CD14-positive monocyte (primary cell): Measurements from ENCODE around the gene STARD3. TPM values are rescaled to one million over a fixed set of nuclear protein-coding genes. Genes with fewer than 3 reads are reported as not detected.

Experiments used
- DNase-seq, 3 donors: peaks; one replicate each; pipeline ENCODE4 v3.0.0-alpha.2; 2011 to 2022
- H2AFZ ChIP-seq: 2 replicates; pipeline ENCODE4 v1.6.0; 2012; ENCODE audit warnings: mild to moderate bottlenecking, low read depth, low read length, inconsistent platforms; ENCODE audit not compliant: insufficient read depth, poor library complexity, severe bottlenecking
- H3K27ac ChIP-seq, 2 donors: 1 replicate in 1 of 2; 2 replicates in 1 of 2; pipeline ENCODE4 v1.5.1; 2012 to 2013; ENCODE audit warnings: low read length in 2 of 2, control low read depth in 1 of 2, inconsistent platforms in 1 of 2, low read depth in 1 of 2, mild to moderate bottlenecking in 1 of 2
- H3K27me3 ChIP-seq, 2 donors: one replicate each; pipeline versions ENCODE4 v1.6.0 to v1.6.1; 2011 to 2013; ENCODE audit warnings: low read length in 2 of 2; ENCODE audit not compliant: control insufficient read depth in 2 of 2, insufficient read depth in 2 of 2
- H3K36me3 ChIP-seq, 2 donors: replicated peaks in 1 of 2; 1 replicate in 1 of 2; 2 replicates in 1 of 2; pipeline versions ENCODE4 v1.5.1 to v1.6.1; 2012 to 2013; ENCODE audit warnings: low read length in 2 of 2, control low read depth in 1 of 2, inconsistent platforms in 1 of 2, mild to moderate bottlenecking in 1 of 2; ENCODE audit not compliant: insufficient read depth in 2 of 2, control insufficient read depth in 1 of 2
- H3K4me1 ChIP-seq, 2 donors: 1 replicate in 1 of 2; 2 replicates in 1 of 2; pipeline versions ENCODE4 v1.5.1 to v1.6.1; 2012 to 2013; ENCODE audit warnings: low read length in 2 of 2, control low read depth in 1 of 2, inconsistent platforms in 1 of 2, mild to moderate bottlenecking in 1 of 2, moderate library complexity in 1 of 2; ENCODE audit not compliant: insufficient read depth in 2 of 2, control insufficient read depth in 1 of 2
- H3K4me2 ChIP-seq: replicated peaks from 2 replicates; pipeline ENCODE3; 2012; ENCODE audit warnings: low read length, moderate library complexity, mild to moderate bottlenecking; ENCODE audit not compliant: poor library complexity, severe bottlenecking; ENCODE audit errors: extremely low read depth
- H3K4me3 ChIP-seq, 3 experiments: fragments of 200-600 bp in 1 of 3; sonication (generic) in 1 of 3; replicated peaks in 1 of 3; 1 replicate in 2 of 3; 2 replicates in 1 of 3; pipeline ENCODE4 v1.5.1; 2011 to 2013; ENCODE audit warnings: low read length in 3 of 3, mild to moderate bottlenecking in 3 of 3, control low read depth in 2 of 3, low read depth in 2 of 3, inconsistent platforms in 1 of 3, moderate library complexity in 1 of 3
- H3K79me2 ChIP-seq: 2 replicates; pipeline ENCODE4 v1.6.0; 2012; ENCODE audit warnings: mild to moderate bottlenecking, control low read depth, inconsistent platforms, low read length, moderate library complexity; ENCODE audit not compliant: insufficient read depth
- H3K9ac ChIP-seq: 2 replicates; pipeline ENCODE4 v1.6.0; 2017; ENCODE audit warnings: low read length, mild to moderate bottlenecking; ENCODE audit not compliant: insufficient read depth, poor library complexity, severe bottlenecking
- H3K9me3 ChIP-seq, 2 donors: replicated peaks in 1 of 2; 1 replicate in 1 of 2; 2 replicates in 1 of 2; pipeline versions ENCODE4 v1.5.1 to v1.6.1; 2012 to 2013; ENCODE audit warnings: low read length in 2 of 2, control low read depth in 1 of 2; ENCODE audit not compliant: control insufficient read depth in 1 of 2, insufficient read depth in 1 of 2
- H4K20me1 ChIP-seq: 2 replicates; pipeline ENCODE4 v1.6.0; 2012; ENCODE audit warnings: mild to moderate bottlenecking, low read length, control low read depth, moderate library complexity; ENCODE audit not compliant: insufficient read depth
- H3K27ac Mint-ChIP-seq, 7 donors: one replicate each; pipeline ENCODE4 v1.8.0; 2020; ENCODE audit warnings: mild to moderate bottlenecking in 7 of 7, mixed read lengths in 7 of 7, moderate library complexity in 6 of 7, inconsistent platforms in 2 of 7
- H3K27me3 Mint-ChIP-seq, 3 donors: one replicate each; pipeline ENCODE4 v1.8.0; 2021 to 2022; ENCODE audit warnings: low read depth in 3 of 3, mild to moderate bottlenecking in 3 of 3, mixed read lengths in 3 of 3, moderate library complexity in 3 of 3, inconsistent platforms in 1 of 3
- H3K36me3 Mint-ChIP-seq, 2 donors: one replicate each; pipeline ENCODE4 v1.8.0; 2020; ENCODE audit warnings: mixed read lengths in 2 of 2, inconsistent platforms in 1 of 2, mild to moderate bottlenecking in 1 of 2
- H3K4me1 Mint-ChIP-seq: one replicate; pipeline ENCODE4 v1.8.0; 2020; ENCODE audit warnings: mild to moderate bottlenecking, mixed read lengths
- H3K4me3 Mint-ChIP-seq, 2 donors: one replicate each; pipeline ENCODE4 v1.8.0; 2020; ENCODE audit warnings: mild to moderate bottlenecking in 2 of 2, mixed read lengths in 2 of 2, moderate library complexity in 1 of 2
- H3K9me3 Mint-ChIP-seq, 7 donors: one replicate each; pipeline ENCODE4 v1.8.0; 2020 to 2022; ENCODE audit warnings: mixed read lengths in 7 of 7, mild to moderate bottlenecking in 6 of 7, moderate library complexity in 6 of 7, inconsistent platforms in 2 of 7
- WGBS: methylation state at CpG from one replicate; pipeline ENCODE4 v1.1.5; 2013; ENCODE audit warnings: missing lambda C conversion rate; ENCODE audit not compliant: insufficient coverage; 5-methylcytosine and 5-hydroxymethylcytosine counted together
- intact Hi-C, 2 donors: fragments of 100-400 bp; cut with micrococcal nuclease; formaldehyde crosslinking; loops; one replicate each; pipeline versions ENCODE4 v1.15.0 to v1.15.1; 2023
- polyA plus RNA-seq, 3 donors: library from polyadenylated mRNA; depleted of rRNA in 1 of 3; unstranded in 2 of 3; stranded (reverse) in 1 of 3; fragments of 300-500 nt in 2 of 3; fragments of >200 nt in 1 of 3; fragmentation: Illumina TruSeq in 2 of 3; gene quantifications; 1 replicate in 2 of 3; 2 replicates in 1 of 3; pipeline ENCODE4 v1.2.3, GENCODE V29; 2012 to 2021
- TF ChIP-seq, protein P1 (sequence below): fragments of 200-600 bp; IDR thresholded peaks from one replicate; pipeline ENCODE4 v1.8.0; 2022; ENCODE audit warnings: antibody characterized with exemption, mild to moderate bottlenecking

The STARD3 gene
- polyA plus RNA-seq, 3 donors, result 35.1 to 114 (median 45.3) TPM

DNA sequence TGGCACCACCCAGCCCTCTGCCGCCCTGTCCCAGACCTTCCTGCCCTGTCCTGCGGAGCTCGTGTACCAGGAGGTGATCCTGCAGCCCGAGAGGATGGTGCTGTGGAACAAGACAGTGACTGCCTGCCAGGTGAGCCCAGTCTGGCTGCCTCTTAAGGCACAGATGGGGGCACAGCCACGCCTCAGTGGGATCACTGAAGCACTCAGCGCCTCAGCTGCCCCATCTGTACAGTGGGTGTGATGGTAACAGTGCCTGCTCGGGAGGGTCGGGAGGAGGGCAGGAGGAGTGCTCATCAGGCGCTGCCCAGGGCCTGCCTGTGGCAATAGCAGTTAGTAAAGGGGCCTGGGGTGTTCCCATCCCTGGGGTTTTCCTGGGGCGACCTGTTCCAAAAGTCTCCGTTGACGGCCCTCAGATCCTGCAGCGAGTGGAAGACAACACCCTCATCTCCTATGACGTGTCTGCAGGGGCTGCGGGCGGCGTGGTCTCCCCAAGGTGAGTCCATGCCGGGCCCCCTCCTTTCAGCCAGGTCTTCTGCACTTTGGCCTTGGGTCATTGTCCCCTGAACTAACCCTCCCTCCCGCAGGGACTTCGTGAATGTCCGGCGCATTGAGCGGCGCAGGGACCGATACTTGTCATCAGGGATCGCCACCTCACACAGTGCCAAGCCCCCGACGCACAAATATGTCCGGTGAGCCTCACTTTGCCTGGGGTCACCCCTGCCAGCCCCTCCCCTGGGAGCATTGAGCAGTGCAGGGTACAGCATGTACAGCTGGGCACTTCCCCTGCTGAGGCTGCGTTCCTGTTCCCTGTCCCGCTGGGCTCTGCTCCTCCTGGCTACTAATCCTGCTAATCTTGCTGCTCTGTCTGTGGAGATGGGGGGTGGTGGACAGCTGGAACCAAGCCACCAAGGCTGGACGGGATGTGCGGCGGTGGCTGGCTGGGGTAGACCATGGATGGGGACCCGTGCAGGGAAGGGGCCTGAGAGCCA, 23.7 kb downstream of the STARD3 start:
- peaks cover 36% of the 10 kb centered on the region for H4K20me1 ChIP-seq
- H3K4me1 Mint-ChIP-seq, result peaks cover 15% of the 10 kb centered on the region
- H2AFZ ChIP-seq, result no peak overlapping the region
- H3K9me3 Mint-ChIP-seq, result peaks cover 0 to 3% (median 0%) of the 10 kb centered on the region in 7 donors
- peaks cover 0 to 8% of the 10 kb centered on the region in 2 donors for H3K27me3 ChIP-seq
- H3K36me3 Mint-ChIP-seq, result peaks cover 44 to 66% of the 10 kb centered on the region in 2 donors
- H3K79me2 ChIP-seq, result no peaks in the 10 kb centered on the region
- TF ChIP-seq, protein P1, sequence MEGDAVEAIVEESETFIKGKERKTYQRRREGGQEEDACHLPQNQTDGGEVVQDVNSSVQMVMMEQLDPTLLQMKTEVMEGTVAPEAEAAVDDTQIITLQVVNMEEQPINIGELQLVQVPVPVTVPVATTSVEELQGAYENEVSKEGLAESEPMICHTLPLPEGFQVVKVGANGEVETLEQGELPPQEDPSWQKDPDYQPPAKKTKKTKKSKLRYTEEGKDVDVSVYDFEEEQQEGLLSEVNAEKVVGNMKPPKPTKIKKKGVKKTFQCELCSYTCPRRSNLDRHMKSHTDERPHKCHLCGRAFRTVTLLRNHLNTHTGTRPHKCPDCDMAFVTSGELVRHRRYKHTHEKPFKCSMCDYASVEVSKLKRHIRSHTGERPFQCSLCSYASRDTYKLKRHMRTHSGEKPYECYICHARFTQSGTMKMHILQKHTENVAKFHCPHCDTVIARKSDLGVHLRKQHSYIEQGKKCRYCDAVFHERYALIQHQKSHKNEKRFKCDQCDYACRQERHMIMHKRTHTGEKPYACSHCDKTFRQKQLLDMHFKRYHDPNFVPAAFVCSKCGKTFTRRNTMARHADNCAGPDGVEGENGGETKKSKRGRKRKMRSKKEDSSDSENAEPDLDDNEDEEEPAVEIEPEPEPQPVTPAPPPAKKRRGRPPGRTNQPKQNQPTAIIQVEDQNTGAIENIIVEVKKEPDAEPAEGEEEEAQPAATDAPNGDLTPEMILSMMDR, result no peak
- H3K4me3 ChIP-seq, result no peak overlapping the region
- H3K4me2 ChIP-seq, result no peak overlapping the region
- peaks cover 54 to 59% of the 10 kb centered on the region in 2 donors for H3K36me3 ChIP-seq
- no peaks in the 10 kb centered on the region for H3K9me3 ChIP-seq
- peak overlapping the region in 1 of 7 donors; percentile 24 for H3K27ac Mint-ChIP-seq
- H3K4me3 Mint-ChIP-seq, result peak overlapping the region in 1 of 2 donors; percentile 41
- no peak for DNase-seq
- H3K9ac ChIP-seq, result no peak overlapping the region
- intact Hi-C loops, result no loop called here
- H3K4me1 ChIP-seq, result peaks cover 16 to 17% of the 10 kb centered on the region in 2 donors
- peaks cover 10 to 20% (median 15%) of the 10 kb centered on the region in 3 donors for H3K27me3 Mint-ChIP-seq
- H3K27ac ChIP-seq, result no peak overlapping the region
- 92% methylated on average over 22 of the region's 35 CpGs for WGBS

DNA sequence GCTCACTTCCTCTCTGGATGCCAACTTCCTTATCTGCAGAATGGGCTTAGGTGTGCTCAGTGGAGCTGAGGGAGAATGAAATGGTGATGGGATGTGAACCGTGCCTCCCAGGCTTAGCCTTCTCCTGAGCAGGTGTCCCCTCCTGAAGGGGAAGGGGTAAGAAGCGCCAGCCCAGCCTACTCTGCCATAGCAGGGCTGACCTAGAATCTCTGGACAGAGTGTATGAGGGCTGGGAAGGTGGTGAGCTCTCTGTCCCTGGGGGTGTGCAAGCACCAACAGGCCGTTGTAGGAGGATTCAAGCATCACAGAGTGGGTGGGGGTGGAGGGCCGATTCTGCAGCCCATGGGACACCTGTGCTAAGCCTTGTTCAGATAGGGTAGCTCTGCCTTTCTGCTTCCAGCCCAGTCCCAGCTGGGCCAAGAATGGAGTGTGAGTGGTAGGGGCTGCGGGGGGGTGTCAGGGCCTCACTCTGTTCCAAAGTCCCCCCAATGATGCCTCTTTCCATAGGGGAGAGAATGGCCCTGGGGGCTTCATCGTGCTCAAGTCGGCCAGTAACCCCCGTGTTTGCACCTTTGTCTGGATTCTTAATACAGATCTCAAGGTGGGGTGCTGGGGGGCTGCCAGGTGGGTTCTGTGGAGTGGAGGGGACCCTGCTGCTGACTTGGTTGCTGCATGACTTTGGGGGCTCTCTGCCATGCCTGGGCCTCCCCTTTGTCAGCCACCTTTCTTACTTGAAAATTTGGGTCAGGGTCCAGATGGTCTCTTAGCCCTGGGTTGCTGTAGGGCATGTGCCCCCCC, 25.0 kb downstream of the STARD3 start:
- H3K4me2 ChIP-seq, result no peak overlapping the region
- Mint-ChIP-seq H3K27ac (no peak overlapping the region), H3K4me1 (peaks cover 18% of the 10 kb centered on the region)

More for the DNA sequence above, 25.0 kb downstream of the STARD3 start:
- no peak overlapping the region for H3K9ac ChIP-seq
- H3K4me3 ChIP-seq, result no peak overlapping the region
- Mint-ChIP-seq H3K27me3 (peaks cover 21 to 32% (median 27%) of the 10 kb centered on the region in 3 donors), H3K9me3 (peaks cover 0 to 10% (median 3%) of the 10 kb centered on the region in 7 donors), H3K4me3 (no peak overlapping the region), H3K36me3 (peaks cover 38 to 54% of the 10 kb centered on the region in 2 donors)
- 91% methylated on average over 7 of the region's 8 CpGs for WGBS
- DNase-seq, result no peak
- H4K20me1 ChIP-seq, result peaks cover 27% of the 10 kb centered on the region
- peaks cover 16 to 17% of the 10 kb centered on the region in 2 donors for H3K4me1 ChIP-seq
- TF ChIP-seq, protein P1, result no peak
- no peaks in the 10 kb centered on the region for H3K79me2 ChIP-seq
- H3K27ac ChIP-seq, result no peak overlapping the region
- H2AFZ ChIP-seq, result no peak overlapping the region
- peaks cover 0 to 9% of the 10 kb centered on the region in 2 donors for H3K9me3 ChIP-seq
- H3K36me3 ChIP-seq, result peaks cover 43 to 52% of the 10 kb centered on the region in 2 donors
- intact Hi-C loops, result no loop called here
- H3K27me3 ChIP-seq, result peaks cover 9 to 21% of the 10 kb centered on the region in 2 donors
